ENCODE data around the gene UGT3A2. TPM values are rescaled to one million over a fixed set of nuclear protein-coding genes. Genes with fewer than 3 reads are reported as not detected.
"Not testable (repeated sequence)": the region's sequence is repeated elsewhere in the genome, so short reads cannot be mapped to it uniquely, and the experiment has no call there.

The UGT3A2 gene
- polyA plus RNA-seq, 1 donor (not counting 4 experiments of a cell fraction or from before 2014, with no cell fraction given) = 0.07 TPM

DNA sequence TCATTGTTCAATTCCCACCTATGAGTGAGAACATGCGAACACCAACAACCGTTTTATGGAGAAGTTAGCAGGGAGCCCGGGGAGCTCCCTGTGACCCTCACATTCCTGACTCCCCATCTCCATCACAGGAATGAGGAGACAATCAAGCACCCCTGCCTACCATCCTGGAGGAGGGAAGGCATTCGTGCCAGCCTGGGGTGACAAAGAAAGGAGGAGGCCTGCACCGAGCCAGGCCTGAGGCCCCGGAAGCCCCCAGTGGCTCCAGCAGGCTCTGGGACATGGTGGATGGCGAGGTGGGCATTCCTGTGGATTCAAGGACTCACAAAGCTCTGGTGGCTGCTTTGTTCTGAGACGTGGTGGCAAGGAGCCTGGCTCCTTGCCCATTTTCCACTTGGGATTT is 39.0 kb downstream of the UGT3A2 start:
- H3K4me3 ChIP-seq (ENCODE audit: control insufficient read depth in 2 of 3, extremely low read depth in 1 of 3, insufficient read depth in 2 of 3, low read depth in 1 of 3, low read length in 3 of 3) = no peak overlapping the region
- no peak overlapping the region for H3K9ac ChIP-seq (ENCODE audit: control insufficient read depth, extremely low read depth, insufficient read depth, low read length)
- no peaks in the 10 kb centered on the region for H3K4me1 ChIP-seq (ENCODE audit: control insufficient read depth, extremely low read depth, insufficient read depth, low read length)
- no peak overlapping the region for H3K27ac ChIP-seq (ENCODE audit: control insufficient read depth, insufficient read depth, low read length)
- TF ChIP-seq, protein P1, sequence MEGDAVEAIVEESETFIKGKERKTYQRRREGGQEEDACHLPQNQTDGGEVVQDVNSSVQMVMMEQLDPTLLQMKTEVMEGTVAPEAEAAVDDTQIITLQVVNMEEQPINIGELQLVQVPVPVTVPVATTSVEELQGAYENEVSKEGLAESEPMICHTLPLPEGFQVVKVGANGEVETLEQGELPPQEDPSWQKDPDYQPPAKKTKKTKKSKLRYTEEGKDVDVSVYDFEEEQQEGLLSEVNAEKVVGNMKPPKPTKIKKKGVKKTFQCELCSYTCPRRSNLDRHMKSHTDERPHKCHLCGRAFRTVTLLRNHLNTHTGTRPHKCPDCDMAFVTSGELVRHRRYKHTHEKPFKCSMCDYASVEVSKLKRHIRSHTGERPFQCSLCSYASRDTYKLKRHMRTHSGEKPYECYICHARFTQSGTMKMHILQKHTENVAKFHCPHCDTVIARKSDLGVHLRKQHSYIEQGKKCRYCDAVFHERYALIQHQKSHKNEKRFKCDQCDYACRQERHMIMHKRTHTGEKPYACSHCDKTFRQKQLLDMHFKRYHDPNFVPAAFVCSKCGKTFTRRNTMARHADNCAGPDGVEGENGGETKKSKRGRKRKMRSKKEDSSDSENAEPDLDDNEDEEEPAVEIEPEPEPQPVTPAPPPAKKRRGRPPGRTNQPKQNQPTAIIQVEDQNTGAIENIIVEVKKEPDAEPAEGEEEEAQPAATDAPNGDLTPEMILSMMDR (optimal IDR thresholded peaks at IDR 0.05 in 1 of 3, IDR thresholded peaks at IDR 0.05 in 1 of 3, conservative IDR thresholded peaks at IDR 0.05 in 1 of 3; ENCODE audit: extremely low read depth in 1 of 3, insufficient read depth in 2 of 3, low read length in 3 of 3) = no peak
- TF ChIP-seq EZH2 (IDR thresholded peaks at IDR 0.05; ENCODE audit: low read length) = no peak
- FAIRE-seq (no peak), DNase-seq (ENCODE audit: low read depth, low spot score) (no peak)
- no peaks in the 10 kb centered on the region for H3K36me3 ChIP-seq (ENCODE audit: control insufficient read depth in 2 of 2, extremely low read depth in 1 of 2, insufficient read depth in 2 of 2, low read length in 2 of 2)
- no peaks in the 10 kb centered on the region for H3K9me1 ChIP-seq (ENCODE audit: control insufficient read depth, extremely low read depth, insufficient read depth, low read length)
- no peaks in the 10 kb centered on the region for H3K9me3 ChIP-seq (ENCODE audit: control insufficient read depth, low read depth, low read length)
- H4K20me1 ChIP-seq (ENCODE audit: control insufficient read depth, extremely low read depth, insufficient read depth, low read length) = no peaks in the 10 kb centered on the region
- no peaks in the 10 kb centered on the region for H3K27me3 ChIP-seq (ENCODE audit: control insufficient read depth, extremely low read depth, insufficient read depth, low read length)
- no peak overlapping the region for H3K4me2 ChIP-seq (ENCODE audit: control insufficient read depth, extremely low read depth, insufficient read depth, low read depth, low read length)
- no peak overlapping the region for H2AFZ ChIP-seq (ENCODE audit: control insufficient read depth, low read length)
- dilution Hi-C loops (cut with MboI; ENCODE audit: extremely low pct_ligation_motif_present, low sequenced_read_pairs) = no loop called here
- H3K79me2 ChIP-seq (ENCODE audit: control insufficient read depth, insufficient read depth, low read length) = no peaks in the 10 kb centered on the region

DNA sequence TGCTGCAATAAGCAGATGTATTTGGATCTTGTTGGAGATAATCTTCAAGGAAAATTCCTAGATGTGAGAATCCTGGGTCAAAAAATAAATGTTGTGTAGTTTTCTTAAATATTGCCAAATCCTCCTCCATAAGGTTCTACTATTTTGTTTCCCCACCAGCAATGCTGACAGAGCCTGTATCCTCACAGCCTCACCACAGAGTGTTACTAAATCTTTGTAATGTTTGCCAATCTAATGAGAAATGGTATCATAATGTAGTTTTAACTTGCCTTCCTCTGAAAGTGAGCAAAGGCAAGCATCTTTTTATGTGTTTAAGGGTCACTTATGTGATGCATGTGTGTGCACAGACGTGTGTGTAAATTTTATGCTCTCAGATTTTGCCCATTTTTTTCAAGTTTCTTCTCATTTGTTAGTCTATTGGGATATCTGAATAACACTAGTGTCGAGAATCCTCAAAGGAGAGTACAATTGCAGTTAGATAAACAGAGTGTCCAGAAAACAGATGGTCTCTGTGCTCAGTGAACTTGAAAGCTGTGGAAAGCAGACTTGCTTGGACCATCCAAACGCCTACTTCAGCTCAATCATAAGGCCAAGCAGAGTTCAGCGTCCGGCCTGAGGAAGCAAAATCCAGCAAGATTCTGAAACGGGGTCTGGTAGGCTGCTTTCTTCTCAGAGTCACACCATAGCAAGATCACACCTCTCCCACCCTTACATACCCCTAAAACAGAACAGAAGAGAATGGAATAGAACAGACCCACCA is 39.8 kb downstream of the UGT3A2 start:
- dilution Hi-C loops (cut with MboI; ENCODE audit: extremely low pct_ligation_motif_present, low sequenced_read_pairs) = no loop called here
- Histone ChIP-seq H3K4me2 (ENCODE audit: control insufficient read depth, extremely low read depth, insufficient read depth, low read depth, low read length) (no peak overlapping the region), H3K27me3 (ENCODE audit: control insufficient read depth, extremely low read depth, insufficient read depth, low read length) (no peaks in the 10 kb centered on the region), H3K9ac (ENCODE audit: control insufficient read depth, extremely low read depth, insufficient read depth, low read length) (no peak overlapping the region), H2AFZ (ENCODE audit: control insufficient read depth, low read length) (no peak overlapping the region), H4K20me1 (ENCODE audit: control insufficient read depth, extremely low read depth, insufficient read depth, low read length) (no peaks in the 10 kb centered on the region), H3K9me1 (ENCODE audit: control insufficient read depth, extremely low read depth, insufficient read depth, low read length) (no peaks in the 10 kb centered on the region), H3K27ac (ENCODE audit: control insufficient read depth, insufficient read depth, low read length) (no peak overlapping the region), H3K36me3 (ENCODE audit: control insufficient read depth in 2 of 2, extremely low read depth in 1 of 2, insufficient read depth in 2 of 2, low read length in 2 of 2) (no peaks in the 10 kb centered on the region), H3K4me1 (ENCODE audit: control insufficient read depth, extremely low read depth, insufficient read depth, low read length) (no peaks in the 10 kb centered on the region), H3K4me3 (ENCODE audit: control insufficient read depth in 2 of 3, extremely low read depth in 1 of 3, insufficient read depth in 2 of 3, low read depth in 1 of 3, low read length in 3 of 3) (no peak overlapping the region), H3K79me2 (ENCODE audit: control insufficient read depth, insufficient read depth, low read length) (no peaks in the 10 kb centered on the region), H3K9me3 (ENCODE audit: control insufficient read depth, low read depth, low read length) (no peaks in the 10 kb centered on the region)
- FAIRE-seq = no peak
- DNase-seq (ENCODE audit: low read depth, low spot score) = no peak
- TF ChIP-seq EZH2 (IDR thresholded peaks at IDR 0.05; ENCODE audit: low read length) = no peak
- TF ChIP-seq, protein P1 (optimal IDR thresholded peaks at IDR 0.05 in 1 of 3, IDR thresholded peaks at IDR 0.05 in 1 of 3, conservative IDR thresholded peaks at IDR 0.05 in 1 of 3; ENCODE audit: extremely low read depth in 1 of 3, insufficient read depth in 2 of 3, low read length in 3 of 3) = no peak

DNA sequence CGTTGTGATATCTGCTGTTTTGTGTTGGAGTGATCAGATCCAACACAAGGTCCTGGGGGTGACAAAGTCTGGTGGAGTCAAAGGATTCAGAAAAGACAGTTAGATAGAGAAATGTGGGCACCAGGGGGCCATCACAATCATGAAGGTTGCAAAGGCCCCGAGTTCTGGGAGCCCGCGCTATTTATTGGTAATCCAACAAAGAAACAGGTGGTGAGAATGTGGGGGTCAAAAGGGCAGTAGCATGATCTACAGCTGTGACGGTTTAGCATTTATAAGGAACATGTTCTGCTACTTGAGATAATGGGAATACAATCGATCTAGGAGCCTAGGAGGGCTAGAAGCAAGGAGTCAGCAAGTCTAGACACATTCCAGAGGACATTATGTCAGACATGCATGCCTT is 44.4 kb downstream of the UGT3A2 start:
- H3K9me1 ChIP-seq (ENCODE audit: control insufficient read depth, extremely low read depth, insufficient read depth, low read length); H4K20me1 ChIP-seq (ENCODE audit: control insufficient read depth, extremely low read depth, insufficient read depth, low read length); dilution Hi-C loops (cut with MboI; ENCODE audit: extremely low pct_ligation_motif_present, low sequenced_read_pairs); DNase-seq (ENCODE audit: low read depth, low spot score); H3K4me1 ChIP-seq (ENCODE audit: control insufficient read depth, extremely low read depth, insufficient read depth, low read length); H3K79me2 ChIP-seq (ENCODE audit: control insufficient read depth, insufficient read depth, low read length); H3K4me3 ChIP-seq (ENCODE audit: control insufficient read depth in 2 of 3, extremely low read depth in 1 of 3, insufficient read depth in 2 of 3, low read depth in 1 of 3, low read length in 3 of 3); H2AFZ ChIP-seq (ENCODE audit: control insufficient read depth, low read length); H3K9ac ChIP-seq (ENCODE audit: control insufficient read depth, extremely low read depth, insufficient read depth, low read length); H3K36me3 ChIP-seq (ENCODE audit: control insufficient read depth in 2 of 2, extremely low read depth in 1 of 2, insufficient read depth in 2 of 2, low read length in 2 of 2); H3K27me3 ChIP-seq (ENCODE audit: control insufficient read depth, extremely low read depth, insufficient read depth, low read length); H3K9me3 ChIP-seq (ENCODE audit: control insufficient read depth, low read depth, low read length); H3K4me2 ChIP-seq (ENCODE audit: control insufficient read depth, extremely low read depth, insufficient read depth, low read depth, low read length); FAIRE-seq; H3K27ac ChIP-seq (ENCODE audit: control insufficient read depth, insufficient read depth, low read length): not testable (repeated sequence)

DNA sequence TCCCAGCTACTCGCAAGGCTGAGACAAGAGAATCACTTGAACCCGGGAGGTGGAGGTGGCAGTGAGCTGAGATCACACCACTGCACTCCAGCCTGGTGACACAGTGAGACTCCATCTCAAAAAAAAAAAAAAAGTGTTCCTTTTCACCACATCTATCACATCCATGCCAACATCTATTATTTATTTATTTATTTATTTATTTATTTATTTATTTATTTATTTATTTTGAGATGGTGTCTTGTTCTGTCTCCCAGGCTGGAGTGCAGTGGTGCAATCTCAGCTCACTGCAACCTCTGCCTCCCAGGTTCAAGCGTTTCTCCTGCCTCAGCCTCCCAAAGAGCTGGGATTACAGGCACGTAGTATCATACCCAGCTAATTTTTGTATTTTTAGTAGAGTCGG is 47.1 kb downstream of the UGT3A2 start:
- DNase-seq (ENCODE audit: low read depth, low spot score); H3K4me1 ChIP-seq (ENCODE audit: control insufficient read depth, extremely low read depth, insufficient read depth, low read length); H3K9ac ChIP-seq (ENCODE audit: control insufficient read depth, extremely low read depth, insufficient read depth, low read length); H3K79me2 ChIP-seq (ENCODE audit: control insufficient read depth, insufficient read depth, low read length); H2AFZ ChIP-seq (ENCODE audit: control insufficient read depth, low read length); FAIRE-seq; H3K36me3 ChIP-seq (ENCODE audit: control insufficient read depth in 2 of 2, extremely low read depth in 1 of 2, insufficient read depth in 2 of 2, low read length in 2 of 2); H3K4me3 ChIP-seq (ENCODE audit: control insufficient read depth in 2 of 3, extremely low read depth in 1 of 3, insufficient read depth in 2 of 3, low read depth in 1 of 3, low read length in 3 of 3); H3K4me2 ChIP-seq (ENCODE audit: control insufficient read depth, extremely low read depth, insufficient read depth, low read depth, low read length); H4K20me1 ChIP-seq (ENCODE audit: control insufficient read depth, extremely low read depth, insufficient read depth, low read length); H3K27me3 ChIP-seq (ENCODE audit: control insufficient read depth, extremely low read depth, insufficient read depth, low read length); H3K27ac ChIP-seq (ENCODE audit: control insufficient read depth, insufficient read depth, low read length); dilution Hi-C loops (cut with MboI; ENCODE audit: extremely low pct_ligation_motif_present, low sequenced_read_pairs); H3K9me1 ChIP-seq (ENCODE audit: control insufficient read depth, extremely low read depth, insufficient read depth, low read length); H3K9me3 ChIP-seq (ENCODE audit: control insufficient read depth, low read depth, low read length): not testable (repeated sequence)

Data from keratinocyte (primary cell).